Peyer's patch (tissue), 4 donors: ENCODE measurements around the gene NLK.

Source experiments
- POLR2A ChIP-seq, 2 donors: fragments of 450-650 bp; IDR thresholded peaks; one replicate each; pipeline ENCODE4 v1.5.1; 2017; ENCODE audit warnings: antibody characterized with exemption in 2 of 2, mild to moderate bottlenecking in 2 of 2, moderate library complexity in 2 of 2
- TF ChIP-seq, protein P1 (sequence below), 6 experiments: fragments of 450-650 bp in 4 of 6; fragments of 200-600 bp in 2 of 6; sonication (generic) in 1 of 6; IDR thresholded peaks; one replicate each; pipeline ENCODE4 v1.5.1; 2017 to 2019; ENCODE audit warnings: antibody characterized with exemption in 6 of 6, mild to moderate bottlenecking in 3 of 6, moderate library complexity in 1 of 6

DNA sequence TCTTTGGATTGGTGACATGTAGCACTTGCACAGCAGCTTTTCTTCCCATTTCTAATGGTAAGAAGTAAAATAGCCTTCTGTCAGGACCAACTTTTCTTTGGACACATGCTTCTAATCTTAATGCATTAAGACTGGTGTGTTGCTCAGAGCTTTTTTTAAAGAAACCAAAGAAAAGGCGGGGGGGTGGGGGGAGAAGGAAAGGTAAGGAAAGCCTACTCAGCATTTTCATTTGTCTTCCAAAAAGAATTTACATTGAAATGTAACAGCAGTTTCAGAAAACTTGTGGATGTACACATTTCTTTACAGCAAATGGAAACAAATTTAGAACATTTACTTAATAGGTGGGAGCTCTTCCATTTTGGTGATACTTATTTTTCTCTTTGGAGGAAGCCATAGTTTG, 49.6 kb downstream of the NLK start:
- TF ChIP-seq, protein P1, sequence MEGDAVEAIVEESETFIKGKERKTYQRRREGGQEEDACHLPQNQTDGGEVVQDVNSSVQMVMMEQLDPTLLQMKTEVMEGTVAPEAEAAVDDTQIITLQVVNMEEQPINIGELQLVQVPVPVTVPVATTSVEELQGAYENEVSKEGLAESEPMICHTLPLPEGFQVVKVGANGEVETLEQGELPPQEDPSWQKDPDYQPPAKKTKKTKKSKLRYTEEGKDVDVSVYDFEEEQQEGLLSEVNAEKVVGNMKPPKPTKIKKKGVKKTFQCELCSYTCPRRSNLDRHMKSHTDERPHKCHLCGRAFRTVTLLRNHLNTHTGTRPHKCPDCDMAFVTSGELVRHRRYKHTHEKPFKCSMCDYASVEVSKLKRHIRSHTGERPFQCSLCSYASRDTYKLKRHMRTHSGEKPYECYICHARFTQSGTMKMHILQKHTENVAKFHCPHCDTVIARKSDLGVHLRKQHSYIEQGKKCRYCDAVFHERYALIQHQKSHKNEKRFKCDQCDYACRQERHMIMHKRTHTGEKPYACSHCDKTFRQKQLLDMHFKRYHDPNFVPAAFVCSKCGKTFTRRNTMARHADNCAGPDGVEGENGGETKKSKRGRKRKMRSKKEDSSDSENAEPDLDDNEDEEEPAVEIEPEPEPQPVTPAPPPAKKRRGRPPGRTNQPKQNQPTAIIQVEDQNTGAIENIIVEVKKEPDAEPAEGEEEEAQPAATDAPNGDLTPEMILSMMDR (IDR thresholded peaks at IDR 0.05): no peak
- TF ChIP-seq POLR2A (IDR thresholded peaks at IDR 0.05): no peak
